ENCODE measurements around the gene CIART. TPM values are rescaled to one million over a fixed set of nuclear protein-coding genes. Genes with fewer than 3 reads are reported as not detected.

Gene CIART
- total RNA-seq, 2 experiments from 2014 or later, result 4.0 to 4.5 TPM

GRCh38 chr1:150281221-150281757, 1.1 kb upstream of the CIART start:
- H3K27ac Mint-ChIP-seq, result peak overlapping the region; percentile 87
- H3K36me3 Mint-ChIP-seq (ENCODE audit: low read depth), result no peaks in the 10 kb centered on the region
- H3K27me3 Mint-ChIP-seq, result no peaks in the 10 kb centered on the region
- no peaks in the 10 kb centered on the region for H3K9me3 Mint-ChIP-seq
- ATAC-seq (ENCODE audit: poor library complexity) (peak; percentile 32), DNase-seq (peak; percentile 34 to 80 (median 52))
- peak; percentile 64 for TF ChIP-seq CTCF (IDR thresholded peaks at IDR 0.05)
- H3K4me3 Mint-ChIP-seq, result peak overlapping the region; percentile 82
- peak overlapping the region in 1 of 2 donors; percentile 46 for H3K27ac ChIP-seq (ENCODE audit: low read depth in 1 of 2, low read length in 2 of 2)
- POLR2A ChIA-PET, result interaction anchor here (0.6 to 4.1 kb wide), 9 partner anchors 12 to 909 kb away, joined by 3 to 45 read pairs (median 5); partner anchors contain the start of genes APH1A, PRPF3, RPRD2 and VPS72
- peak overlapping the region; percentile 63 for H3K4me3 ChIP-seq (ENCODE audit: low read length)
- CTCF ChIA-PET, result interaction anchor here (0.5 to 3.0 kb wide), 7 partner anchors 9 to 76 kb away, joined by 3 to 28 read pairs (median 3); partner anchors contain the start of genes APH1A and C1orf54
- peaks cover 24% of the 10 kb centered on the region for H3K4me1 ChIP-seq (ENCODE audit: insufficient read depth, low read length)
- no peaks in the 10 kb centered on the region for H3K36me3 ChIP-seq (ENCODE audit: insufficient read depth, low read length)
- H3K27me3 ChIP-seq (ENCODE audit: control insufficient read depth in 1 of 2, insufficient read depth in 2 of 2, low read length in 2 of 2), result no peaks in the 10 kb centered on the region
- H3K9me3 ChIP-seq (ENCODE audit: control insufficient read depth in 1 of 2, insufficient read depth in 1 of 2, low read length in 2 of 2), result peaks cover 0 to 9% of the 10 kb centered on the region in 2 experiments
- intact Hi-C loops (cut with DNase I, micrococcal nuclease), result loop anchor here (1.0 to 10.0 kb wide), 3 partner anchors 25 to 594 kb away; partner anchors contain the start of genes ANP32E (in 2 of the 2) and ARNT (in 1 of the 2)
- peaks cover 32% of the 10 kb centered on the region for H3K4me1 Mint-ChIP-seq (ENCODE audit: low read depth)

GRCh38 chr1:150282558-150282958, 204 bp downstream of the CIART start:
- intact Hi-C loops (cut with DNase I, micrococcal nuclease), result loop anchor here (1.0 to 10.0 kb wide), 5 partner anchors 11 to 592 kb away; partner anchors contain the start of genes ANP32E (in 2 of the 2), APH1A (in 2 of the 2), ARNT (in 1 of the 2) and MRPS21 (in 1 of the 2)
- Histone ChIP-seq H3K27ac (ENCODE audit: low read depth in 1 of 2, low read length in 2 of 2) (peak overlapping the region; percentile 17 to 49), H3K36me3 (ENCODE audit: insufficient read depth, low read length) (no peaks in the 10 kb centered on the region), H3K4me3 (ENCODE audit: low read length) (peak overlapping the region; percentile 63), H3K4me1 (ENCODE audit: insufficient read depth, low read length) (peaks cover 24% of the 10 kb centered on the region), H3K9me3 (ENCODE audit: control insufficient read depth in 1 of 2, insufficient read depth in 1 of 2, low read length in 2 of 2) (peaks cover 0 to 9% of the 10 kb centered on the region in 2 experiments), H3K27me3 (ENCODE audit: control insufficient read depth in 1 of 2, insufficient read depth in 2 of 2, low read length in 2 of 2) (no peaks in the 10 kb centered on the region)
- POLR2A ChIA-PET, result interaction anchor here (0.6 to 4.1 kb wide), 7 partner anchors 13 to 396 kb away, joined by 3 to 45 read pairs (median 4); partner anchors contain the start of genes APH1A, PRPF3 and RPRD2
- Mint-ChIP-seq H3K27ac (peak overlapping the region; percentile 87), H3K9me3 (no peaks in the 10 kb centered on the region), H3K4me3 (peak overlapping the region; percentile 82), H3K36me3 (ENCODE audit: low read depth) (no peaks in the 10 kb centered on the region), H3K4me1 (ENCODE audit: low read depth) (peaks cover 32% of the 10 kb centered on the region), H3K27me3 (no peaks in the 10 kb centered on the region)
- DNase-seq (peak in 1 of 14 experiments; percentile 32), ATAC-seq (ENCODE audit: poor library complexity) (no peak)
- CTCF ChIA-PET, result interaction anchor here (3.0 kb wide), 1 partner anchor 27 kb away, joined by 28 read pairs; no protein-coding TSS in a partner anchor
- TF ChIP-seq CTCF (IDR thresholded peaks at IDR 0.05), result no peak

- peaks cover 24% of the 10 kb centered on the region for H3K4me1 ChIP-seq (ENCODE audit: insufficient read depth, low read length)
- Mint-ChIP-seq H3K4me1 (ENCODE audit: low read depth) (peaks cover 32% of the 10 kb centered on the region), H3K27me3 (no peaks in the 10 kb centered on the region), H3K4me3 (no peak overlapping the region), H3K36me3 (ENCODE audit: low read depth) (no peaks in the 10 kb centered on the region), H3K27ac (peak overlapping the region; percentile 87), H3K9me3 (no peaks in the 10 kb centered on the region)
- H3K4me3 ChIP-seq (ENCODE audit: low read length), result no peak overlapping the region
- H3K9me3 ChIP-seq (ENCODE audit: control insufficient read depth in 1 of 2, insufficient read depth in 1 of 2, low read length in 2 of 2), result peaks cover 0 to 9% of the 10 kb centered on the region in 2 experiments
- no peak for TF ChIP-seq CTCF (IDR thresholded peaks at IDR 0.05)
- ChIA-PET CTCF (interaction anchor here (3.0 kb wide), 1 partner anchor 28 kb away, joined by 28 read pairs; no protein-coding TSS in a partner anchor), POLR2A (interaction anchor here (1.0 to 4.1 kb wide), 3 partner anchors 14 to 396 kb away, joined by 3 to 45 read pairs (median 4); partner anchors contain the start of gene APH1A)
- no peak overlapping the region for H3K27ac ChIP-seq (ENCODE audit: low read depth in 1 of 2, low read length in 2 of 2)
- ATAC-seq (ENCODE audit: poor library complexity) (no peak), DNase-seq (no peak)
- H3K36me3 ChIP-seq (ENCODE audit: insufficient read depth, low read length), result no peaks in the 10 kb centered on the region
- no peaks in the 10 kb centered on the region for H3K27me3 ChIP-seq (ENCODE audit: control insufficient read depth in 1 of 2, insufficient read depth in 2 of 2, low read length in 2 of 2)
- intact Hi-C loops (cut with DNase I, micrococcal nuclease), result loop anchor here (2.0 to 10.0 kb wide), 3 partner anchors 14 to 592 kb away; partner anchors contain the start of genes ANP32E (in 2 of the 2), APH1A (in 1 of the 2) and ARNT (in 1 of the 2)
These were observed 906 bp downstream of the CIART start for GRCh38 chr1:150283260-150283659.

Measured in CD4-positive, alpha-beta T cell (primary cell).